HEK293T (cell line): Measurements from ENCODE around the gene CALCOCO2.

Experiments
- CTCF ChIA-PET: fragments of 350-600 bp; formaldehyde crosslinking; extraction: SDS; loops from one replicate; lab custom pipeline; 2021; ENCODE audit warnings: antibody characterized with exemption, inconsistent platforms; lab: Yijun Ruan, JAX
- POLR2A ChIA-PET: fragments of 350-600 bp; formaldehyde crosslinking; extraction: SDS; loops from one replicate; lab custom pipeline; 2020; ENCODE audit warnings: antibody characterized with exemption, inconsistent platforms; lab: Yijun Ruan, JAX
- DNase-seq: peaks from one replicate; pipeline ENCODE4 v3.0.0; 2012; ENCODE audit warnings: mixed read lengths; ENCODE audit errors: extremely low spot score
- ARNT ChIP-seq: fragments of 450-650 bp; IDR thresholded peaks from 2 replicates; pipeline ENCODE4 v1.6.1; 2017; ENCODE audit warnings: mild to moderate bottlenecking
- BHLHE40 ChIP-seq: fragments of 450-650 bp; IDR thresholded peaks from 2 replicates; pipeline ENCODE4 v1.6.1; 2016; ENCODE audit warnings: mild to moderate bottlenecking, moderate library complexity, borderline replicate concordance
- CTBP1 ChIP-seq: fragments of 450-650 bp; IDR thresholded peaks from 2 replicates; pipeline ENCODE4 v1.6.1; 2016; ENCODE audit warnings: borderline replicate concordance
- ELF4 ChIP-seq: fragments of 450-650 bp; IDR thresholded peaks from 2 replicates; pipeline ENCODE4 v1.6.1; 2017; ENCODE audit warnings: antibody characterized with exemption
- FOXA1 ChIP-seq: fragments of 450-650 bp; IDR thresholded peaks from 2 replicates; pipeline ENCODE4 v1.6.1; 2016; ENCODE audit warnings: mild to moderate bottlenecking
- FOXK2 ChIP-seq: fragments of 450-650 bp; IDR thresholded peaks from 2 replicates; pipeline ENCODE4 v1.6.1; 2016; ENCODE audit warnings: mild to moderate bottlenecking
- FOXM1 ChIP-seq: fragments of 450-650 bp; IDR thresholded peaks from 2 replicates; pipeline ENCODE4 v1.6.1; 2017; ENCODE audit warnings: mild to moderate bottlenecking, borderline replicate concordance
- HDGF ChIP-seq: fragments of 450-650 bp; IDR thresholded peaks from 2 replicates; pipeline ENCODE4 v1.6.1; 2017; ENCODE audit warnings: antibody characterized with exemption, borderline replicate concordance
- L3MBTL2 ChIP-seq: fragments of 450-650 bp; conservative IDR thresholded peaks from 2 replicates; pipeline ENCODE4 v1.6.1; 2016; ENCODE audit warnings: mild to moderate bottlenecking
- LEF1 ChIP-seq: fragments of 450-650 bp; IDR thresholded peaks from 2 replicates; pipeline ENCODE4 v1.6.1; 2017; ENCODE audit warnings: mild to moderate bottlenecking, borderline replicate concordance
- NFRKB ChIP-seq: fragments of 450-650 bp; IDR thresholded peaks from 2 replicates; pipeline ENCODE4 v1.6.1; 2016; ENCODE audit warnings: mild to moderate bottlenecking, moderate library complexity
- SP1 ChIP-seq: fragments of 450-650 bp; IDR thresholded peaks from 2 replicates; pipeline ENCODE4 v1.6.1; 2017
- SUZ12 ChIP-seq: fragments of 450-650 bp; IDR thresholded peaks from 2 replicates; pipeline ENCODE4 v1.6.1; 2016; ENCODE audit warnings: mild to moderate bottlenecking
- TARDBP ChIP-seq: fragments of 450-650 bp; IDR thresholded peaks from 2 replicates; pipeline ENCODE4 v1.6.1; 2016
- ZNF384 ChIP-seq: fragments of 450-650 bp; IDR thresholded peaks from 2 replicates; pipeline ENCODE4 v1.6.1; 2016
- TF ChIP-seq, protein P1 (sequence below): fragments of 450-650 bp; IDR thresholded peaks from 2 replicates; pipeline ENCODE4 v1.6.1; 2016

CALCOCO2 gene

DNA sequence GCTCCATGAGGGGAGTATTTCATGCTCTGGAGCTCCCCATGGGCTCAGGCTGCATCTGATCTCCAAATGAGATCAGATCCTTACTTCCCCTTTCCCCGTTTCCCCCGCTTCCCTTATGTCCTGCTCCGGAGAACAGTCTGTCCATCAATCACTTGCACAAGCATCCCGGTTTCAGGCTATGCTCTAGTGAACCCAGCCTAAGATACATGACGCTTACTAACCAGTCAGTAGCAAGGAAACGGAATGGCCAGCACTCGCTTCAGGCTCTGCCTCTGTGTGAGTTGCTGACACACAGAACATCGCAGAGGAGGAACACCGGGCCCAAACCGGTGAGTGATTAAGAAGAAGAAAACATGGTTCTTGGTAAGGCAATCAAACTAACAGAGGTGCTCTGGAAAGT lies 52.3 kb downstream of the CALCOCO2 start:
- ChIA-PET CTCF (interaction anchor here (2.1 to 2.7 kb wide), 2 partner anchors 78 to 81 kb away, joined by 7 to 20 read pairs; no protein-coding TSS in a partner anchor), POLR2A (interaction anchor here (1.0 to 2.5 kb wide), 2 partner anchors 9 to 164 kb away, joined by 3 to 8 read pairs; partner anchors contain the start of gene ATP5MC1)
- TF ChIP-seq TARDBP, result no peak
- TF ChIP-seq ZNF384, result no peak
- TF ChIP-seq FOXK2, result no peak
- no peak for TF ChIP-seq BHLHE40
- TF ChIP-seq, protein P1, sequence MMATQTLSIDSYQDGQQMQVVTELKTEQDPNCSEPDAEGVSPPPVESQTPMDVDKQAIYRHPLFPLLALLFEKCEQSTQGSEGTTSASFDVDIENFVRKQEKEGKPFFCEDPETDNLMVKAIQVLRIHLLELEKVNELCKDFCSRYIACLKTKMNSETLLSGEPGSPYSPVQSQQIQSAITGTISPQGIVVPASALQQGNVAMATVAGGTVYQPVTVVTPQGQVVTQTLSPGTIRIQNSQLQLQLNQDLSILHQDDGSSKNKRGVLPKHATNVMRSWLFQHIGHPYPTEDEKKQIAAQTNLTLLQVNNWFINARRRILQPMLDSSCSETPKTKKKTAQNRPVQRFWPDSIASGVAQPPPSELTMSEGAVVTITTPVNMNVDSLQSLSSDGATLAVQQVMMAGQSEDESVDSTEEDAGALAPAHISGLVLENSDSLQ, result no peak
- no peak for TF ChIP-seq NFRKB
- TF ChIP-seq L3MBTL2, result no peak
- DNase-seq, result no peak

DNA sequence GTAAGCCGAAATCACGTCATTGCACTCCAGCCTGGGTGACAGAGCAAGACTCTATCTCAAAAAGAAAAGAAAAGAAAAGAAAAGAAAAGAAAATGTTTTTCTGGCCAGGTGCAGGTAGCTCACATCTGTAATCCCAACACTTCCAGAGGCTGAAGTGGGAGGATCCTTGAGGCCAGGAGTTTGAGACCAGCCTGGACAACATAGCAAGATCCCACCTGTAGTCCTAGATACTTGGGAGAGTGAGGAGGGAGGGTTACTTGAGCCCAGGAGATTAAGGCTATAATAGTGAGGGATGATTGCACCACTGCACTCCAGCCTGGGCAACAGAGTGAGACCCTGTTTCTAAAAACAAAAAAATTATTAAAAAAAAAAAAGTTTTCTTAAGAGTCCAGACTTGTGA lies 59.3 kb downstream of the CALCOCO2 start:
- POLR2A ChIA-PET, result no interaction called here
- CTCF ChIA-PET, result no interaction called here
- DNase-seq, result no peak
- no peak for TF ChIP-seq FOXM1
- no peak for TF ChIP-seq SP1
- no peak for TF ChIP-seq TARDBP
- no peak for TF ChIP-seq ARNT
- TF ChIP-seq ELF4, result no peak
- TF ChIP-seq BHLHE40, result no peak
- no peak for TF ChIP-seq ZNF384
- no peak for TF ChIP-seq L3MBTL2
- no peak for TF ChIP-seq FOXA1
- no peak for TF ChIP-seq SUZ12

DNA sequence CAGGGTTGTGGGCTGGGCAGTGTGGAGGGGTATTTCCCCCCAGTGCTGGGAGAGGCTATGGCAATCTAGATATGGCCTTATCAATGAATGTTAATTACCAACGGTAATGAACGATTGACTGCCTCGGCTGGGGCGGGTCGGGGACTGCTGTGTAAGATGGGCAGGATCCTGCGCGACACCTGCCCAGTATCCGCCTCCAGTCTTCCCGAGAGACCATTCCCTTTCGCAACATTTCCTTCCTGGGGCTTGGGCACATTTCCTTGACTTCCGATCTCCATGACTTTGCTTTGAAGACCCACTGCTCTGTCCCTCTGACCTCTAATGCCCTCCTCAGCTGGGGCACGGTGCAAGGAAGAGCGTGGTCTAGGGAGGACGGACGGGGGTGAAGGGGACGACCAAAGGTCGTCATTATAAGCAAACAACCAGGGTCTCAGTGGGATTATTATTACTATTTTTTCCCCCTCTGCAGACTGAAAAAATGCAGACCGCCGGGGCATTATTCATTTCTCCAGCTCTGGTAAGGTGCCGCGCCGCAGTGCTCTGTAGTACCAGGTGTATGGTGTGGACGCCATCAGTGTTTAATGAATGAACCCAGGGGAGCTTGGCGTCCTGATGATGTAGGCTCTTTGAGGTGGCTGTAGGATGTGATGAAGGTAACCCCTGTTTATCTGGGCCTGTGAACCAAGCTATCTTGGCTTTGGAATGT lies 62.3 kb downstream of the CALCOCO2 start:
- no peak for DNase-seq
- ChIA-PET POLR2A (interaction anchor here (0.6 to 5.0 kb wide), 13 partner anchors 9 to 143 kb away, joined by 3 to 59 read pairs (median 7); partner anchors contain the start of genes IGF2BP1, SNF8 and UBE2Z), CTCF (interaction anchor here (0.5 to 1.2 kb wide), 6 partner anchors 9 to 478 kb away, joined by 3 to 6 read pairs (median 4); no protein-coding TSS in a partner anchor)
- TF ChIP-seq CTBP1 (no peak), FOXM1 (no peak), LEF1 (no peak), ZNF384 (no peak), BHLHE40 (no peak), FOXK2 (no peak), SUZ12 (no peak), SP1 (no peak), L3MBTL2 (no peak), HDGF (no peak), FOXA1 (no peak), ELF4 (no peak), ARNT (no peak), TARDBP (no peak)

DNA sequence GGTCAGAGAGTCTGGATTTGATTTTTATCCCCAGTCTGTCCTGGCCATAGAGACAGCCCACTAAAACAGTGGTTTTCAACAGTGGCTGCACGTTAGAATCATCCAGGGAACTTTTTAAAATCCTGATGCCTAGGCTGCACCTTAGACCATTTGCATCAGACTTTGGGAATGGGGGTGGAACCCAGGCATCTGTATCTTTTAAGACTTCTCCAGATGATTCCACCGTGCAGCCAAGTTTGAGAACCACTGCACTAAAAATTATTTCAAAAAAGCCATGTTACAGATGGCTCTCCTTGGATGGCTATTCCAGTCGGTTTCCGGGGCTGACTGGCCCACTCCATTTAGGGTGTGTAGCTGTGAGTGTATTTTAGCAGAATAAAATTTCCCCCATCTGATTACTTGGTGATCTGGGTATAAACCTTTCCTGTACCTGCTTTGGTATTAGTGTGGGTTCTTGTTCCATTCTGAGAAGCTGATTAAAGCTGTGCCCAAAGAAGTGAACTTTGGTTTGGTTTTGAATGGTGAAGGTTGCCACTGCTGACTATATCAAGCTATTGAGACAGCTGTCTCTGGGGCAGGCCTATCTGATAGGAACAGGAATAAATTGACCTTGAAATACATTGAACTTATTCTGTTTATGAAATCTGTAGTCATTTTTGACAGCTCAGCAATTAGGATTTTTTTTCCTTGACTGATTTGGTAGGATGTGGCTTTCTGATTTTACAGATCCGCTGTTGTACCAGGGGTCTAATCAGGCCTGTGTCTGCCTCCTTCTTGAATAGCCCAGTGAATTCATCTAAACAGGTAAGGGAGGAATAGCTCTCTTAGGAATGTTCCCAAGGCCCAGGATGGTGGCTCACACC lies 63.0 kb downstream of the CALCOCO2 start:
- ChIA-PET CTCF (interaction anchor here (1.2 kb wide), 1 partner anchor 10 kb away, joined by 3 read pairs; no protein-coding TSS in a partner anchor), POLR2A (interaction anchor here (0.8 to 5.0 kb wide), 7 partner anchors 9 to 126 kb away, joined by 3 to 59 read pairs (median 13); partner anchors contain the start of genes IGF2BP1, SNF8 and UBE2Z)
- TF ChIP-seq FOXA1, result no peak
- no peak for TF ChIP-seq BHLHE40
- TF ChIP-seq ELF4, result no peak
- TF ChIP-seq ZNF384, result no peak
- TF ChIP-seq TARDBP, result no peak
- no peak for TF ChIP-seq HDGF
- TF ChIP-seq SP1, result no peak
- no peak for TF ChIP-seq SUZ12
- TF ChIP-seq, protein P1, result no peak
- no peak for DNase-seq

DNA sequence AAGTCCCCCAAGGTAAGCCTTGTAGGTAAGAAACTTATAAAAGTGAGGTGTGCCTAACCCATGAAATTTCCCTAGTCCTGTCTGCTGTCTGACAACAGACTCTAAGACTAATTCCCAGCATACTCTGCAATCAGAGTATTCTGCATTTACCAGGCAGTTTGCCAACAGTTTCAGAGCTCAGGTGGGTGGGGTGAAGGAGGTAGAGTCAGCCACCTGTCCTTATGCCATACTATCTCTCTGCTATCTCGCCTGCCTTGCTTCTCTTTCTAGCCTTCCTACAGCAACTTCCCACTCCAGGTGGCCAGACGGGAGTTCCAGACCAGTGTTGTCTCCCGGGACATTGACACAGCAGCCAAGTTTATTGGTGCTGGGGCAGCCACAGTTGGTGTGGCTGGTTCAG lies 64.1 kb downstream of the CALCOCO2 start:
- DNase-seq, result no peak
- POLR2A ChIA-PET, result interaction anchor here (5.0 kb wide), 1 partner anchor 14 kb away, joined by 59 read pairs; the partner anchor contains the start of gene UBE2Z

More for the DNA sequence above, 64.1 kb downstream of the CALCOCO2 start:
- CTCF ChIA-PET, result no interaction called here
- TF ChIP-seq SUZ12 (no peak), FOXM1 (no peak), TARDBP (no peak), BHLHE40 (no peak), FOXK2 (no peak), FOXA1 (no peak), L3MBTL2 (no peak), LEF1 (no peak), NFRKB (no peak), ELF4 (no peak), ARNT (no peak), CTBP1 (no peak), SP1 (no peak)
- TF ChIP-seq, protein P1, result no peak
